H1 (cell line): ENCODE results near the gene AKAP12. TPM values are rescaled to one million over a fixed set of nuclear protein-coding genes. Genes with fewer than 3 reads are reported as not detected.

Experiments
- CTCF ChIA-PET: fragments of 300-600 bp; sonication (Branson Sonifier 250); formaldehyde crosslinking; loops from one replicate; lab custom pipeline; 2021; ENCODE audit not compliant: partially characterized antibody; lab: Charles Lee
- POLR2A ChIA-PET: fragments of 300-600 bp; sonication (Branson Sonifier 250); formaldehyde crosslinking; loops from one replicate; lab custom pipeline; 2021; ENCODE audit warnings: inconsistent platforms; ENCODE audit not compliant: partially characterized antibody; lab: Charles Lee
- DNase-seq, 2 experiments: peaks; one replicate each; pipeline versions ENCODE4 v3.0.0 to v3.0.0-alpha.2; 2010 to 2022; ENCODE audit warnings: low spot score in 2 of 2, low read depth in 1 of 2, mixed read lengths in 1 of 2
- FAIRE-seq: peaks from 2 replicates; lab custom pipeline; 2011; peaks lifted over from hg19 to GRCh38; lab: Jason Lieb, UNC
- H2AFZ ChIP-seq: 2 replicates; pipeline ENCODE4 v1.8.1; 2012; ENCODE audit warnings: low read length, inconsistent platforms
- H2AK5ac ChIP-seq: 2 replicates; pipeline ENCODE4 v1.6.1; 2013; ENCODE audit warnings: low read depth, low read length
- H2BK120ac ChIP-seq: replicated peaks from 2 replicates; pipeline ENCODE3; 2013; ENCODE audit warnings: low read depth, low read length, inconsistent platforms
- H2BK12ac ChIP-seq: 2 replicates; pipeline ENCODE4 v1.6.1; 2013; ENCODE audit warnings: low read depth, low read length
- H2BK15ac ChIP-seq: 2 replicates; pipeline ENCODE4 v1.6.1; 2013; ENCODE audit warnings: low read length
- H2BK20ac ChIP-seq: 2 replicates; pipeline ENCODE4 v1.6.1; 2013; ENCODE audit warnings: low read length
- H2BK5ac ChIP-seq: 2 replicates; pipeline ENCODE4 v1.6.1; 2013; ENCODE audit warnings: low read depth, low read length
- H3K14ac ChIP-seq: 2 replicates; pipeline ENCODE4 v1.6.1; 2013; ENCODE audit warnings: inconsistent platforms; ENCODE audit not compliant: insufficient read length
- H3K18ac ChIP-seq: 2 replicates; pipeline ENCODE4 v1.6.1; 2013; ENCODE audit warnings: low read length; ENCODE audit errors: extremely low read depth
- H3K23ac ChIP-seq: 2 replicates; pipeline ENCODE4 v1.6.1; 2013; ENCODE audit warnings: inconsistent platforms; ENCODE audit not compliant: insufficient read length
- H3K23me2 ChIP-seq: 2 replicates; pipeline ENCODE4 v1.6.1; 2013; ENCODE audit warnings: low read depth, low read length
- H3K27ac ChIP-seq: 2 replicates; pipeline ENCODE4 v1.6.1; 2011; ENCODE audit warnings: low read depth, low read length, inconsistent platforms
- H3K27me3 ChIP-seq, 4 experiments: replicated peaks in 1 of 4; 1 replicate in 1 of 4; 2 replicates in 3 of 4; pipeline versions ENCODE4 v1.6.1 to v1.8.1; 2011 to 2013; ENCODE audit warnings: low read length in 3 of 4, mild to moderate bottlenecking in 3 of 4, inconsistent platforms in 2 of 4, mixed read lengths in 2 of 4, moderate library complexity in 1 of 4; ENCODE audit not compliant: control insufficient read depth in 3 of 4, insufficient read depth in 3 of 4; ENCODE audit errors: extremely low read depth in 1 of 4
- H3K36me3 ChIP-seq, 4 experiments: 2 replicates each; pipeline versions ENCODE4 v1.6.1 to v1.8.1; 2011 to 2013; ENCODE audit warnings: mild to moderate bottlenecking in 4 of 4, low read length in 3 of 4, moderate library complexity in 2 of 4, control low read depth in 1 of 4, inconsistent platforms in 1 of 4; ENCODE audit not compliant: insufficient read depth in 4 of 4, control insufficient read depth in 2 of 4
- H3K4ac ChIP-seq: replicated peaks from 2 replicates; pipeline ENCODE3; 2013; ENCODE audit warnings: low read length, low read depth, mixed read lengths, inconsistent platforms; ENCODE audit not compliant: insufficient read length
- H3K4me1 ChIP-seq, 4 experiments: replicated peaks in 1 of 4; 1 replicate in 1 of 4; 2 replicates in 3 of 4; pipeline versions ENCODE4 v1.6.1 to v1.8.1; 2011 to 2013; ENCODE audit warnings: low read length in 3 of 4, inconsistent platforms in 2 of 4, mixed read lengths in 1 of 4; ENCODE audit not compliant: insufficient read depth in 4 of 4, control insufficient read depth in 3 of 4
- H3K4me2 ChIP-seq, 2 experiments: 2 replicates each; pipeline versions ENCODE4 v1.6.1 to v1.8.1; 2011 to 2013; ENCODE audit warnings: low read depth in 2 of 2, low read length in 2 of 2, control low read depth in 1 of 2, inconsistent platforms in 1 of 2, mild to moderate bottlenecking in 1 of 2; ENCODE audit not compliant: insufficient read depth in 1 of 2
- H3K4me3 ChIP-seq, 4 experiments: fragments of 200-600, 300-600 bp in 1 of 4; sonication (generic), shearing (Covaris generic), sonication (Bioruptor Twin) in 1 of 4; 2 replicates each; pipeline versions ENCODE4 v1.5.1 to v1.8.1; 2011 to 2016; ENCODE audit warnings: low read length in 4 of 4, low read depth in 3 of 4, control low read depth in 2 of 4, inconsistent platforms in 2 of 4, mild to moderate bottlenecking in 2 of 4, mixed read lengths in 1 of 4, moderate library complexity in 1 of 4; ENCODE audit not compliant: insufficient read depth in 2 of 4; ENCODE audit errors: extremely low read depth in 1 of 4
- H3K56ac ChIP-seq: replicated peaks from 2 replicates; pipeline ENCODE3; 2013; ENCODE audit warnings: low read depth, mild to moderate bottlenecking, mixed read lengths, low read length, inconsistent platforms; ENCODE audit not compliant: insufficient read length
- H3K79me1 ChIP-seq: 2 replicates; pipeline ENCODE4 v1.6.1; 2013; ENCODE audit warnings: low read depth, low read length, control low read depth
- H3K79me2 ChIP-seq, 2 experiments: 2 replicates each; pipeline versions ENCODE4 v1.6.1 to v1.8.1; 2012 to 2013; ENCODE audit warnings: low read length in 2 of 2, mild to moderate bottlenecking in 2 of 2, inconsistent platforms in 1 of 2; ENCODE audit not compliant: insufficient read depth in 2 of 2, control insufficient read depth in 1 of 2
- H3K9ac ChIP-seq, 4 experiments: replicated peaks in 1 of 4; 1 replicate in 1 of 4; 2 replicates in 3 of 4; pipeline versions ENCODE4 v1.6.1 to v1.8.1; 2011 to 2013; ENCODE audit warnings: low read depth in 3 of 4, low read length in 3 of 4, control low read depth in 2 of 4, mild to moderate bottlenecking in 2 of 4, moderate library complexity in 2 of 4, inconsistent platforms in 1 of 4; ENCODE audit errors: extremely low read depth in 1 of 4
- H3K9me3 ChIP-seq, 2 experiments: 2 replicates each; pipeline versions ENCODE4 v1.6.1 to v1.8.1; 2012 to 2013; ENCODE audit warnings: mild to moderate bottlenecking in 2 of 2, moderate library complexity in 2 of 2, control low read depth in 1 of 2, inconsistent platforms in 1 of 2, low read depth in 1 of 2, low read length in 1 of 2, mixed read lengths in 1 of 2; ENCODE audit not compliant: insufficient read depth in 2 of 2
- H4K20me1 ChIP-seq, 2 experiments: replicated peaks in 1 of 2; 2 replicates each; pipeline versions ENCODE3 to v1.8.1; 2011 to 2013; ENCODE audit warnings: inconsistent platforms in 2 of 2, low read length in 2 of 2, mild to moderate bottlenecking in 1 of 2; ENCODE audit not compliant: insufficient read depth in 2 of 2, control insufficient read depth in 1 of 2
- H4K5ac ChIP-seq: 2 replicates; pipeline ENCODE4 v1.6.1; 2013; ENCODE audit warnings: low read length, low read depth, mixed read lengths, inconsistent platforms; ENCODE audit not compliant: insufficient read length
- H4K8ac ChIP-seq: 2 replicates; pipeline ENCODE4 v1.8.0; 2013; ENCODE audit warnings: mild to moderate bottlenecking, moderate library complexity, low read length, inconsistent platforms; ENCODE audit not compliant: insufficient read depth; ENCODE audit errors: extremely low read depth
- H4K91ac ChIP-seq: replicated peaks from 2 replicates; pipeline ENCODE3; 2013; ENCODE audit warnings: low read length, mixed read lengths, inconsistent platforms; ENCODE audit not compliant: insufficient read length
- ATF3 ChIP-seq: IDR thresholded peaks from 2 replicates; pipeline ENCODE4 v1.6.1; 2011; ENCODE audit warnings: low read depth, mild to moderate bottlenecking, low read length; ENCODE audit not compliant: insufficient read depth
- CTBP2 ChIP-seq: IDR thresholded peaks from 2 replicates; pipeline ENCODE4 v1.7.0; 2011; ENCODE audit warnings: borderline replicate concordance, mild to moderate bottlenecking, moderate library complexity, mixed read lengths, low read length; ENCODE audit not compliant: insufficient read depth, insufficient read length
- EP300 ChIP-seq, 2 experiments: IDR thresholded peaks; 1 replicate in 1 of 2; 2 replicates in 1 of 2; pipeline ENCODE4 v1.6.1; 2011 to 2012; ENCODE audit warnings: low read depth in 2 of 2, low read length in 2 of 2, mild to moderate bottlenecking in 2 of 2, borderline replicate concordance in 1 of 2, inconsistent platforms in 1 of 2, moderate library complexity in 1 of 2
- GTF2F1 ChIP-seq: IDR thresholded peaks from 2 replicates; pipeline ENCODE4 v1.6.1; 2012; ENCODE audit warnings: low read depth, low read length, improper control_type of control experiment, borderline replicate concordance
- HDAC2 ChIP-seq, 2 experiments: fragments of 300-600 bp in 1 of 2; sonication (generic) in 1 of 2; IDR thresholded peaks; 2 replicates each; pipeline ENCODE4 v1.6.1; 2011 to 2012; ENCODE audit warnings: low read depth in 2 of 2, low read length in 2 of 2, mild to moderate bottlenecking in 2 of 2, moderate library complexity in 2 of 2, borderline replicate concordance in 1 of 2, inconsistent platforms in 1 of 2
- JUN ChIP-seq: IDR thresholded peaks from 2 replicates; pipeline ENCODE4 v1.6.1; 2011; ENCODE audit warnings: low read depth, mild to moderate bottlenecking, improper control_type of control experiment, low read length
- MAX ChIP-seq: IDR thresholded peaks from 2 replicates; pipeline ENCODE4 v1.6.1; 2012; ENCODE audit warnings: inconsistent platforms
- POLR2AphosphoS5 ChIP-seq: IDR thresholded peaks from 2 replicates; pipeline ENCODE4 v1.6.1; 2011; ENCODE audit warnings: low read depth, low read length
- RNF2 ChIP-seq: fragments of 200-900, 300-1000 bp; sonication (generic); IDR thresholded peaks from 2 replicates; pipeline ENCODE4 v1.7.1; 2016; ENCODE audit warnings: borderline replicate concordance, low read depth, mild to moderate bottlenecking, antibody characterized with exemption, low read length; ENCODE audit not compliant: poor library complexity, severe bottlenecking; ENCODE audit errors: missing control alignments
- SAP30 ChIP-seq: fragments of 300-600 bp; sonication (generic); IDR thresholded peaks from 2 replicates; pipeline ENCODE4 v1.7.1; 2012; ENCODE audit warnings: low read length, moderate library complexity, mild to moderate bottlenecking, inconsistent platforms; ENCODE audit not compliant: insufficient read depth, insufficient replicate concordance
- SIN3A ChIP-seq, 2 experiments: IDR thresholded peaks in 1 of 2; conservative IDR thresholded peaks in 1 of 2; 2 replicates each; pipeline ENCODE4 v1.6.1; 2011 to 2012; ENCODE audit warnings: low read length in 2 of 2, improper control_type of control experiment in 1 of 2, low read depth in 1 of 2, mild to moderate bottlenecking in 1 of 2
- TBP ChIP-seq: IDR thresholded peaks from 2 replicates; pipeline ENCODE4 v1.6.1; 2011; ENCODE audit warnings: low read depth, low read length, improper control_type of control experiment
- TEAD4 ChIP-seq: IDR thresholded peaks from 2 replicates; pipeline ENCODE4 v1.6.1; 2012; ENCODE audit warnings: low read depth, low read length, inconsistent platforms, mixed read lengths
- polyA plus RNA-seq, 7 experiments: library from polyadenylated mRNA; depleted of rRNA in 3 of 7; stranded (reverse) in 5 of 7; unstranded in 2 of 7; fragments of >200 nt in 5 of 7; fragments of 200-250 nt in 2 of 7; gene quantifications; 1 replicate in 5 of 7; 2 replicates in 1 of 7; 4 replicates in 1 of 7; pipeline versions ENCODE4 v1.2.1 to v1.2.3, GENCODE V29; 2011 to 2013; ENCODE audit warnings: missing spikeins in 2 of 7, mixed read lengths in 2 of 7
- total RNA-seq: library from RNA; stranded (reverse); fragmentation: NEBNext Ultra II Directional; extraction: Animal tissue kit (Norgen Biotek cat#: 25700); gene quantifications from 2 replicates; pipeline ENCODE4 v1.2.1, GENCODE V29; 2021

The AKAP12 gene
- total and polyA plus RNA-seq, 2 of the 8 experiments (the other 6 are each of a cell fraction or from before 2014, with no cell fraction given): 14.6 to 79.2 TPM

- Histone ChIP-seq H2BK15ac (no peak overlapping the region), H3K4ac (no peak overlapping the region), H4K20me1 (peaks cover 0 to 2% of the 10 kb centered on the region in 2 experiments), H3K27ac (no peak overlapping the region), H2AFZ (no peak overlapping the region), H4K91ac (no peak overlapping the region), H2AK5ac (no peak overlapping the region), H3K79me1 (peaks cover 7% of the 10 kb centered on the region), H3K36me3 (no peaks in the 10 kb centered on the region), H3K23ac (no peak overlapping the region), H3K27me3 (no peaks in the 10 kb centered on the region), H3K4me1 (no peaks in the 10 kb centered on the region), H2BK12ac (no peak overlapping the region), H3K56ac (no peak overlapping the region), H3K4me2 (no peak overlapping the region), H3K79me2 (peaks cover 0 to 31% of the 10 kb centered on the region in 2 experiments; a peak in 2 of 4 replicates), H3K18ac (no peak overlapping the region), H2BK120ac (no peak overlapping the region), H3K9ac (no peak overlapping the region), H3K14ac (no peak overlapping the region), H3K23me2 (no peaks in the 10 kb centered on the region), H4K8ac (no peak overlapping the region), H2BK20ac (no peak overlapping the region), H3K9me3 (no peaks in the 10 kb centered on the region), H4K5ac (no peak overlapping the region), H3K4me3 (no peak overlapping the region), H2BK5ac (no peak overlapping the region)
- FAIRE-seq (no peak), DNase-seq (no peak)
- ChIA-PET POLR2A (no interaction called here), CTCF (interaction anchor here (0.6 kb wide), 2 partner anchors 39 to 138 kb away, joined by 3 read pairs; no protein-coding TSS in a partner anchor)
- TF ChIP-seq TBP (no peak), MAX (no peak), RNF2 (no peak), CTBP2 (no peak), ATF3 (no peak), SIN3A (conservative IDR thresholded peaks at IDR 0.05 in 1 of 2, IDR thresholded peaks at IDR 0.05 in 1 of 2; ENCODE audit: low read depth in 1 of 2, low read length in 2 of 2) (no peak), GTF2F1 (no peak), POLR2AphosphoS5 (no peak), EP300 (IDR thresholded peaks at IDR 0.05; ENCODE audit: borderline replicate concordance in 1 of 2, low read depth in 2 of 2, low read length in 2 of 2) (no peak), JUN (no peak), TEAD4 (no peak), HDAC2 (IDR thresholded peaks at IDR 0.05; ENCODE audit: borderline replicate concordance in 1 of 2, low read depth in 2 of 2, low read length in 2 of 2) (no peak), SAP30 (no peak)
Observed at GRCh38 chr6:151285122-151285521, 45.4 kb downstream of the AKAP12 start.
